ENCODE measurements around the gene TESK2.

The TESK2 gene

DNA sequence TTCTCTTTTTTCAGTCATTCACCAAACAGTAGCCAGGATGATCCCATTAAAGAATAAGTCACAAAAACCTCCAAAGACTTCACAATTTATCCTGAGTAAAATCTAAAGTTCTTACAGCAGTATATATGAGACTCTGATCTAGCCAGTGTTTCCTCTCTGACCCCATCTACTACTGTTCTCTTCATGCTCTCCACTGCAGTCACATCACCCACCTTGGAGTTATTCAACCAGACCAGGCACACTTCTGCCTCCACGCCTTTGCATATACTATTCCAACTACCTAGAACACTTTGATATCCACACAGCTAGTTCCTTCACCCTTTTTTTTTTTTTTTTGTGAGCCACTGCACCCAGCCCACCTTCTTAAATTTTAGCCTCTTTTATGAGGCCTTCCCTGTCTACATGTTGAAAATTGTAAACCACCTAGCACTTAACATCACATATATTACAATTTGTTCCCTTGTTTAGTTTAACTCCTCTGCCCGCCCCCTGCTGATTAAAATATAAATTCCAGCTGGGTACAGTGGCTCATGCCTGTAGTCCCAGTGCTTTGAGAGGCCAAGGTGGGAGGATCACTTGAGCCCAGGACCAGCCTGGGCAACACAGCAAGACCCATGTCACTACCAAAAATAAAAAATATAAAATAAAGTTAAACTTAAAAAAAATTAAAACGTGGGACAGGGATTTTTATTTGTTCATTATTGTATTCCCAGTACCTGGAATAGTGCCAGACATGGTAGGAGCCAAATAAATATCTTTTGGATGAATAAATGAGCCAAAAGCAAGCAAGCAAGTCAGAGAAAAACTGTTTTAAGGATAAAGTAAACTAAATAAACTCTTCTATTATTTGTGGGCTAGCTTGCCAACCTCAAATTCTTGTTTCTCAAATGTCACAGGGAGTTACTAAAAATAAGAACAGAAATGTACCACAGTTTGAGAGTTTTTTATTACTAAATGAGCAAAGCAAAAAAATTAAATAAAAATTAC lies 115.6 kb downstream of the TESK2 start:
- no peak for DNase-seq (ENCODE audit: low spot score)

DNA sequence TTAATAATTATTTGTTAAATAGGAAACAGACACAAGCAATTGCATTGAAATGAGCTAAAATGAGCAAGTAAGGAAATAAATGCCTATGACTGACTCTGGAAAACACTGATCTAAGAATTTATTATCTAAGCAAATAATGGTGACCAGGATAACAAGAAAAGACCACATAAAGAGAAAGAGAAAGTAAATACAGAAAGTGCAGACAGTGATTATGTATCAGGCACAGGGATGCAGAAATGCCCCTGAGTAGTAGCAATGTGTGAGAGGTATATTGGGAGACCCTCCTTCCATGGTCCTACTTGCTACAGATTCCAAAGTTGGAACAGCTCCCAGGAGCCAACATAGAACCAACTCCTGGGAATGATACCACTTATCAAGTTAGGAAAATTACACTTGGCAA lies 117.4 kb downstream of the TESK2 start:
- no peak for DNase-seq (ENCODE audit: low spot score)

DNA sequence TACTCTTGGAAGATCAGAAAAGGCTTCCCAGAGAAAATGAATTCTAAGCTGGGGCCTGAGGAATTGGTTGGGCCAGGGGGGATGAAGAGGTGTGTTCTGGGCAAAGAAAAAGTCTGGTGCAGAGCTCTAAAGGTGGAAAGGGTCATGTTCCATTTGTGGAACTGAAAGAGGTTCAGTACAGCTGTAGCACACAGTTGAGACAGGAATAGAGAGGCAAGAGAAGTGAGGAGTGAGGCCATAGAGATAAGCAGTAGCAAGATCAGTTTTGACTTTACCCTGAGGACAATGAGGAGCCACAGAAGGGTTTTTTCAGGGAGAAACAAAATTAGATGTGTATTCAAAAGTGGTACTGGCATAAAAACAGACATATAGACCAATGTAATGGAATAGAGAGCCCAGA lies 120.4 kb downstream of the TESK2 start:
- DNase-seq (ENCODE audit: low spot score), result no peak

DNA sequence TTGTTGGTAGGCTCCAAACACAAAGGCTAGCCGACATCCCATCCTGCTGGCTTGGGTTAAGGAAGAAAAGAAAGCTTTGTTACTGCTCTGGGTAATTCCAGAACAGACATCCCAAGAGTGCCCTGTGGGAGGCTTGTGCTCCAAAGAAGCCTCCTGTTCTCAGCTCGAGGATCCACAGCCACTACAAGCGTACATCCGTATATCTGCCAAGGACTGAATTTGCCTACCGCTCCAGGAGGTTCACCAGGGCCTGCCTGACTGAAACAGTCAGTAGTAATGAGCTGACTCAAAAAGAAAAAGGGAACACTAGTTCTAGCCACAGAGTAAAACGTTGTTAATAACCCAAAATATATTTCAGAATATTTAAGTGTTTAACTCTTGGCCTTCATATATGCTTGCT lies 125.9 kb downstream of the TESK2 start:
- no peak for DNase-seq (ENCODE audit: low spot score)

DNA sequence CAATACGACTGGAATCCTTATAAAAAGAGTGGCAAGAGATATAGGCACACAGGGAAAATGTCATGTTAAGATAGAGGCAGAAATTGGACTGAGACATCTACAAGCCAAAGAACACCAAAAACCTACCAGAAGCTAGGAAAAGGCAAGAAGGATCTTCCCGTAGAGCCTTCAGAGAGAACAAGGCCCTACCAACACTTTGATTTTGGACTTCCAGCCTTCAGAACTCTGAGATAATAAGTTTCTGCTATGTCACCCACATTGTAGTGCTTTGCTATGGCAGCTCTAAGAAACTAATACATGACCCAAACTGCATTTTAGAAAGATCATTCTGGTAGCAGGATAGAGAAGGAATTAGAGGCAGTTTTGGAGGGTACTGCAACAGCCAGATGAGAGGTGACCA lies 126.7 kb downstream of the TESK2 start:
- DNase-seq (ENCODE audit: low spot score), result no peak

DNA sequence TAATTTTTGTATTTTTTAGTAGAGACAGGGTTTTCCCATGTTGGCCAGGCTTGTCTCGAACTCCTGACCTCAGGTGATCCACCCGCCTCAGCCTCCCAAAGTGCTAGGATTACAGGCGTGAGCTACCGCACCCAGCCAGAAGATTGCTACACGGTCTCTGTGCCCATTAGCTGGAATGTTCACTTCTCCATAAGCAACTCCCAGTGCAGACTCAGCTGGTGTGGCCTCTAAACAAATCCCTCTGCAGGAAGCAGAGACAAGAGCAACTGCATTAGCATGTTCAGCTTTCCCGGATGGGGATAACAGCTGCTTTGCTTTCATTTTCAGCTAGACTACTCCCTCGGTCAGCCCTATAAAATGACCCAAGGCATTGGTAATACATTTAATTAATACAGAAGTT lies 130.0 kb downstream of the TESK2 start:
- DNase-seq (ENCODE audit: low spot score), result peak; percentile 51

DNA sequence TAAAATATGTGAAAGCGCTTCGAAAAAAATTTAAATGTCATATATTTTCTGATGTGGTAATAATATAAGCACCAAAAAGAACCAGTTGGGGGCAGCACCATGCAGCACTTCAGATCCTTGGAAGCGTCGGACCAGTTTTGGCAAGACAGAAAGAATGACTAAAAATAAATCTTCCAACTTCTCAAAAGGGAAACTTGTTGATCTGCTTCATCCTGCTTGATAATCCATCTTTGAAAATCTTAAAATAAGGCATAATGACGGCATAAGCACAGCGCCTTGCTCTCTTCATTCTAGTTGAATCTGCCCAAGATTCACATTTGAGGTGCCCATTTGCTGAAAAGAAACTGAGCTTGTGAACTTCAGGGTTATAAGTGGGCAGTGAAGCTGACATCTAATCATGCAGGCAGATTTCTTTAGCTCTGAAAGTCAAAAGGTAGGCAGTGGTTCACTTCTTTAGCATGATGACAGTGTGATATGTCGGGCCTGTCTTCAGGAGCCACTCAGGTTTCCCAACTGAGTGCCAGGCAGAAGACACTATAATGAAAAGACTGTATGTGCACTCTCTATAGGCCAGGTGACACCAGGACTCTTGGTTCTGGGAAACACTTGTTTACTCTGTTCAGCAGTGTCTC lies 131.0 kb downstream of the TESK2 start:
- peak; percentile 72 for DNase-seq (ENCODE audit: low spot score)

DNA sequence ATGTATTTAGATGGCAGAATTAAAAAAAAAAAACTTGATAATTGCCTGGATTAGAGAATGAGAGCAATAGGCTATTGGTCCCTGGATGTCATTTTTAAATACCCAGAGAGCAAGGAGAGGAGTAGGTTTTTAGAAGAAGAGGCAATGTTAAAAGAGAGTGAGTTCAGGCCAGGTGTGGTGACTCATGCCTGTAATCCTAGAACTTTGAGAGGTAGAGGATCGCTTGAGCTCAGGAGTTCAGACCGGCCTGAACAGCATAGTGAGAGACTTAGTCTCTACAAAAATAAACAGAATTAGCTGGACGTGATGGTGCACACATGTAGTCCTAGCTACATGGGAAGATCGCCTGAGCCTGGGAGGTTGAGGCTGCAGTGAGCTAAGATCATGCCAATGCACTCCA lies 134.8 kb downstream of the TESK2 start:
- DNase-seq (ENCODE audit: low spot score), result no peak

DNA sequence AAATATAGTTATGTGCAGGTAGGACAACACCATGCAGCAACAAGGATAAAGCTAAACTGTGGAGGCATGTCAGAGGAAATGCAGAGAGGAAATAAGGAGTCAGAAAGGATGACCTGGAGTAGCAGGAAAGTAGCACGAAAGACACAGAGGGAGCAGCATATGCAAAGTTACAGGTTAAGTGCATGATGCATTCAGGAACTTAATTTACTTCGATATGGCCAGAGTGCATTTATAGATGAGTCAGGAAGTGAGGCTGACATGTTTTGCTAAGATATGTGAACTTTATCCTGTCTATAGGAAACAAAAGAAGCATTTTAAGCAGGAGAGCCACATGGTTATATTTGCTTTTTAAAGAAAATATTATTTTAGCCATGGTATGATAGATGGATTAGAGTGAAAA lies 135.3 kb downstream of the TESK2 start:
- no peak for DNase-seq (ENCODE audit: low spot score)

DNA sequence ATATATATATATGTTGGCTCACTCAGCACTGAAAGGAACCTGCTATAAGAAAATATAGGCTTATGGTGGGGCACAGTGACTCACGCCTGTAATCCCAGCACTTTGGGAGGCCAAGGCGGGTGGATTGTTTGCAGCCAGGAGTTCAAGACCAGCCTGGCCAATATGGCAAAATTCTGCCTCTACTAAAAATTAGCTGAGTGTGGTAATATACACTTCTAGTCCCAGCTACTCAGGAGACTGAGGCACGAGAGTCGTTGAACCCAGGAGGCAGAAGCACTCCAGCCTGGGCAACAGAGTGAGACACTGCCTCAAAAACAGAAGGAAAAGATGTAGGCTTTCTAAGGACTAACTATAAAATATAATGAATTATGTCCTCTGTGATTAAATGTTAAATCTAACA lies 136.1 kb downstream of the TESK2 start:
- no peak for DNase-seq (ENCODE audit: low spot score)

DNA sequence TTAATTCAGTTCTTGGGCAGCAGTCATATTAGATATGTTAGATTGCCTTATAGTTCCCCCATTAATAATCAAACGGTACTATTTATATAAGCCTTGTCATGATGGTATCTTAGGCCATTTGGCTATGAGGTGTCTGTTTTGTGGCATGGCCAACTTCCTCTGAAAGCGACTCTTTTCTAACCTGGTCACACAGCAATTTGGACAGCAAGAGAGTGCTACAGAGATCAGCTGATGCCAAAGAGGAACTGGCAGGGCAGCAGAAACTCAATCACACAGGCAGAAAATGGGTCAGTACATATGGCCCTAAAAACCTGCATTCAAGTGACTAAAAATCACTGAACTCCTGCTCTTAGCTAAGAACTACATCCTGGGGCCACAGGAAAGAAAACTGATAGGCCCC lies 137.3 kb downstream of the TESK2 start:
- DNase-seq (ENCODE audit: low spot score), result no peak

DNA sequence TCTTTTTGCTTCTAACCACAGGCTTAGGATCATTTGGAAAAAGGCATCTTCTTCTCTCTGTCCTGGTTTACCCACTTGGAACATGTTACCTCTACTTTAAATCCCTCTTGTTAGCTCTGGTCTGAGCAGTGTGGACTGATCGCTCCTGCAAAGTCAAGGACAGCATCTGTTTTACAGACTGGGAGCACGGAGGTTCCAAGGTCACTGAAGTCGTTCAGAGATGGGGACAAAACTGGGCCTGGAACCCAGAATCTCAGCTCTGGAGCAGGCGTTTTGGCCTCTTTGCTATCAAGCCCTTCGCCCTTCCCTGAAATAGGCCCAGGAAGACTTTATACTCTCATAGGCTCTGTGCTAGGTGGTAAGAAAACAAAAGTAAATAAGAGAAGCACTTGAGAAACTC lies 139.5 kb downstream of the TESK2 start:
- no peak for DNase-seq (ENCODE audit: low spot score)

DNA sequence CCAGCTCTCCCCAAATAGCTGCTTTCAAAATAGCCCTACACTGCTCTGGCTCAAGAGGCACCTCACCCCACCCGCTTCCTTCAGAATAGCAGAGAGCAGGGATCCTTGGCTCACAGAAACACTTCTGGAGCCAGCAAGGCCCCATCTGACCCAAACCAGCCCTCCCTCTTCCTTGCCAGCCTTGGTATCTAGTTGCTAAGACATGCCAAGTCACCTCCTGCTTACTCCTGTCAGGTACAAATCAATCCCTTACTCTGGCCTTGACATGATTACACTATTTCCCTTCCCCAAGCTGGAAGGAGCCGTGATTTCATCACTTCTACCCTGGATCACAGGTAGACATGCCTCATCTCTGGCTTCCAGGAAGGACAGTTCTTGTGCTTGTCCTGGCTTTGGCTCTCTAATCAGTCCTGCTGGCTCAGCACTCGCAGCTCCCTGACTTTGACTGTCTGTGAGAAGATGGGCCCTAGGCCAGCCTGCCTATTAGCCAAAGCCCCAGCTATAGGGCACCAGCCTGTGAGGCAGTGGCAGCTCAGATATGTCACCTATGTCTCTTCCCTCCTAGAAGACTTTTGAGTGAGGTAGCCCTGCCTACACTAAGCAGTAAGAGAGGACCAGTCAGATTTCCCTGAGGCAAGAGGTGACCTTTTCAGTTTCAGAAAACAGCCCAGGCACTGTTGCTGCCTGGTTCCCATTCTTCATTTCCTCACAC lies 141.8 kb downstream of the TESK2 start:
- DNase-seq (ENCODE audit: low spot score), result no peak

DNA sequence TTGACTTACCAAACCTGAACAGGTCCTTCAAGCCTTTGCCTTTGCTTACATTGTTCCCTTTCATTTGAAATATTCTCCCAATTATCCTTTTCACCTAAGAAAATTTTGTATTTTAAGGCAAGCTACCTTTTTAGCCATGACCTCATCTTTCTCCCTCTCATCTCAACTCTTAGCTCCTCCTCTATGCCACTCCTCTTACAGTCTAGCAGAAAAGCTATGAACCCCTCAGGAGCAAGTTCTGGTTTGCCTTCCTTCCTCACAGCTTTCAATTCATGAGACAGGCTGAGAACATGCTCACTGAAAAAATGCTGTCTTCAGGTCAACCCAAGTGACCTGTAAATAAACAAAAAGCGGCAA lies 142.4 kb downstream of the TESK2 start:
- no peak for DNase-seq (ENCODE audit: low spot score)

DNA sequence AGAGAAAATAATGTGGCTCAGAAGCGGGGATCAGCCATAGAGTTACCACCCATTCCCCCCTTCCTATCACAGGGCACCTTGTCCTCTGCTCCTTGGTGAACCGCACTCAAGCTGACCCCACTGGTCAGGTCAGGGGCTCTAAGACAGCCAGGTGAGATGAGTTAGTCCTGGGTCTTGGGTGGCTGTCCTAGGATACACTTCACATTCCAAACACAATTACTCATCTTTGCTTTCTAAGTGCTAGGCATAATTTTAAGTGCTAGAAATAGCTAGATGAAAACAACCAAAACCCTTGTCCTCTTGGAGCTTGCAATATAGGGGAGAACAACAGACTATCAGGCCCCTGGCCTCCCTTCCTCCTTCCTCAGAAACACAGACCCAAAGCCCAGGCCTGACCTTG lies 142.9 kb downstream of the TESK2 start:
- no peak for DNase-seq (ENCODE audit: low spot score)

DNA sequence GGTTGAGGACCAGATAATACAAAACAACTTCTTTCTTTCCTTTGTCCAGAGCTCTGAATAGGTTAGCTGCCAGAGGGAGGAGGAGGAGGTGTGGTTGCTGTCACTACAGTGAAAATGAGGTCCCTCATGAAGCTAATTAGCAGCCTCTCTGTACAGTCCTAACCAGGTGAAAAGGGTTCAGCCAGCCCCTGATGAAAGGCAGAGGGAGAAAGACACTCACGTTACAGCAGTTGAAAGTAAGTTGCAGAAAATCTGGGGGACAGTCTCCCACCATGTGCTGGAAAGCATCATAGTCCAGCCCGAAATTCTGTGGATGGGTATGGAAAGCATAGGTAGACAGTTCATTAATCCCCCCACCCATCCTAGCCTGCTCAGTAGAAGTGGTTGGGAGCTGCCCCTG lies 144.5 kb downstream of the TESK2 start:
- no peak for DNase-seq (ENCODE audit: low spot score)

DNA sequence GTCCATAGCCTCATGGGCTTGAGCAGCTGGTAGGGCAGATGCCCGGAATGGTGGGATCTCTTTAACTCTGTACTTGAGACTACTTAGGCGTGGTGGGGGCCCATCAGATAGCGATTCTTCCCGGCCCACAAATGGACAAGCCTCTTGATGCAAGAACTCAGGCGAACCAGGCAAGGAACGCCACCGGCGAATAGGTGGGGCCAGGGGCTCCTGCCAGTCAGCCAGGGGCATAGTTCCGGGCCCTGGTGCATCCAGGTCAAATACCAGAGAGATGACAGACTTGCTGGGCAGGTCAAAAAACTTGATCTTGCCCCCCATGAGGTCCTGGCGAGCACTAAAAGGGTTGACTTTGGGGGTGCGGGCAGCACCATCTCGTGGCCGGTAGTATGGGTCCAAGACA lies 145.9 kb downstream of the TESK2 start:
- DNase-seq (ENCODE audit: low spot score), result no peak

DNA sequence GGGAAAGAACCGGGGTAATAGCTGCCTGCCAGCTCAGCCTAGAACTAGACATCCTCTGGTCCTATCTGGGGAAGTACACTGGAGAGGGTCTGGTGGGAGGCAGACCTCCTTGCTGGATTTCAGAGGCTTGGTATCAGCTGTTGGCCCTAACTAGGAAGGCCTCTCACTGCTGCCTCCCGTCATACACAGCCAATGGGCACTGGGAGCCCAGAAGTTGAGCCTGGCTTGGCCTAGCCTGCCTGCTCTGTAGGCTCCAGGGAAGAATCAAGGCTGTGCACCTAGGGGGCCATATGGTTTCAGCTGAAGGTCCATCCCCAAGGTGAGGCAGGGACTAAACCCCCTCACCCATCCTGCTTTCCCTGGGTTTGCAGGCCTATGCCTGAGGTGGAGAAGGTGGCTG lies 146.5 kb downstream of the TESK2 start:
- DNase-seq (ENCODE audit: low spot score), result no peak

DNA sequence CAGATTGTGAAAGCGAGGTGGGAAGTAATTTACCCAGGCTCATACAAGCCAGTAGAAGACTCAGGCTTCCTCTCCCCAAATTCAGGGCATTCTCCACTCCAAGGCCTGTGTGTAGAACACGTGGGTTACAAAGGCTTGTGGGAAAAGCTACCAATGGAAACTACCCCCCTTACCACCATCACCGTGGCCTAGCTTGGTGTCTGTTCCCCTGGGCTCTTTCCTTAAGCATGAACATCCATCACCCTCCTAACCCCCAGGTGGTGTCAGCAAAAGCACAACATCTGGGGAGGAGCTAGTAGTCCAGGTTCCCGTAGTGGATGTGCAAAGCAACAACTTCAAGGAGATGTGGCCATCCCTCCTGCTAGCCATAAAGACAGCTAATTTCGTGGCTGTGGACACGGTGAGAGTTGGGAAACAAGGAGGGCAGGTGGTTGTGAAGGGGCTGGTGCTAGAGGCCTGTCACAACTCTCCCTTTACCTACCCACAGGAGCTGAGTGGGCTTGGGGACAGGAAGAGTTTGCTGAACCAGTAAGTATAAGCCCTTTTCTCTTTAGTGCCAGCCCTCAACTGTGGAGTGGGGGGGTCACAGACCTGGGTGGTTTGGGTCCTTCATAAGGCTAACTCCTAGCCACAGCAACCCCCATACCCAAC lies 150.0 kb downstream of the TESK2 start:
- DNase-seq (ENCODE audit: low spot score), result no peak

DNA sequence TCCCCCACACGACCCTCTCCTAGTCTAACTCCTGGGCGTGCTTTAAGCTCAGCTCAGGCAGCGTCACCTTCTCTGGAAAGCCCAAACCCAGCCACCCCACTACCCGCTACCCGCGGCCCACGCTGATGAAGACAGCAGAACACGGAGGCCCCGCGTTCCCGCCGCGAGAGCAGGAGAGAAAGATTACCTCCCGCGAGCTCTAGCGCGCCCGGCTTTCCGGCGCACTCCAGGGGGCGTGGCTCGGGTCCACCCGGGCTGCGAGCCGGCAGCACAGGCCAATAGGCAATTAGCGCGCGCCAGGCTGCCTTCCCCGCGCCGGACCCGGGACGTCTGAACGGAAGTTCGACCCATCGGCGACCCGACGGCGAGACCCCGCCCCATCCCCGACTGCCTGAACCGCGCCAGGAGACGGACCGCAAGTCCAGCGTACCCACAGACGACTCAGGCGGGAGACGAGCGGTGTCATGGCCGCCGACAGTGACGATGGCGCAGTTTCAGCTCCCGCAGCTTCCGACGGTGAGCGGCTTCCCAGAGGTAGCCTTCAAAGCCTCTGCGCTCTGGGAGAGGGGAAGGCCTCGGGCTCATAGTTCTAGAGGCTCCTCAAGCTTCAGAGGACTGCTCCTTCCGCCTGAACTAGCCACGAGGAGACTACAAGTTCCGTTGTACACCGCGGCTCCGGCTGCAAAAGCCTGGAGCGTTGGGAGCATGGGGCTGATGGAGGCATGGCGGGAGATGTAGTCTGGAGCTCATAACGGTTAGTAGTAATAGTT lies 151.0 kb downstream of the TESK2 start, which contains the start of the genes MUTYH and TOE1:
Gene MUTYH, minus strand, starts transcription at position 652 of the 770 bp plus-strand sequence. CDS start 5,935 bp downstream, outside the sequence.
Gene TOE1, plus strand, starts transcription at position 382 of the 770 bp plus-strand sequence. Its CDS starts 83 bp downstream, at position 465.
- peak; percentile 85 for DNase-seq (ENCODE audit: low spot score)

DNA sequence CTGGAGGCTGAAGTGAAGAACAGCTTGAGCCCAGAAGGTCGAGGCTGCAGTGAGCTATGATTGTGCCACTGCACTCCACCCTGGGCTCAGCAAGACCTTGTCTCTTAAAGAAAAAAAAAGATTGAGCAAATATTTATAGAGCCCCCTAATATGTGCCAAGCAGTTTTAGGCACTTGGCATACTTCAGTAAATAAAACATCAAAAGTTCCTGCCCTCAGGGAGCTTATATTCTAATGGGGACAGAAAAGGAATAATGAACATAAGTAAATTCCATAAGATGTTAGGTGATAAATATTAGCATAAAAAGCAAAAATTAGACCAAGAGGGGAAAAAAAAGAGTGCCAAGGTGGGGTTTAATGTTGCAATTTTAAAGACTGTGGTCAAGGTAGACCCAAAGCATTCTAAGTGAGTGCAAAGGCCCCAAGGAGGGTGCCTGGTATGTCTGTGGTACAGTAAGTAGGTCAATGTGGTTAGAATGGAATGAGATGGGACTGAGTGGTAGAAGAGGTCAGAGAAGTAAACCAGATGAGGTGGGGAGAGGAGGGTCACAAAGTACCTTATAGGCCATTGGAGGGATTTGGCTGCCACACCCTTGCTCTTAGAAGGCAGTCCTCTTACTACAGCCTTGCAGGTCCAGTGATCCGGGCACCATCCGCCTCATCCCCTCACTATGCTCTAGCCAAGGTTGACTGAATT lies 153.2 kb downstream of the TESK2 start:
- no peak for DNase-seq (ENCODE audit: low spot score)
